NB4 (cell line): ENCODE measurements around the gene BMP8A.
"Not testable (repeated sequence)": the region's sequence is repeated elsewhere in the genome, so short reads cannot be mapped to it uniquely, and the experiment has no call there.

Experiments
- CTCF ChIP-seq: IDR thresholded peaks from one replicate; pipeline ENCODE4 v1.5.1; 2012; ENCODE audit warnings: low read depth, low read length
- MAX ChIP-seq: IDR thresholded peaks from 2 replicates; pipeline ENCODE4 v1.6.1; 2011; ENCODE audit warnings: low read depth, low read length
- MYC ChIP-seq: IDR thresholded peaks from 2 replicates; pipeline ENCODE4 v1.6.1; 2011; ENCODE audit warnings: low read depth, low read length
- POLR2A ChIP-seq: IDR thresholded peaks from 2 replicates; pipeline ENCODE4 v1.6.1; 2011; ENCODE audit warnings: mild to moderate bottlenecking; ENCODE audit not compliant: insufficient read length; ENCODE audit errors: extremely low read depth

- not testable (repeated sequence) for TF ChIP-seq CTCF, POLR2A, MAX, MYC
Observed at GRCh38 chr1:39493043-39493810, 1.8 kb downstream of the BMP8A start.
